A673 (cell line): ENCODE results near the gene RALGPS1. TPM values are rescaled to one million over a fixed set of nuclear protein-coding genes. Genes with fewer than 3 reads are reported as not detected.

Source experiments
- BruUV-seq: library from RNA; stranded (reverse); fragments of 400-500 nt; replicated peaks from 2 replicates; lab custom pipeline; 2021; lab: Mats Ljungman, UMichigan
- CTCF ChIA-PET: fragments of 300-600 bp; sonication (Branson Sonifier 250); formaldehyde crosslinking; loops from one replicate; lab custom pipeline; 2022; ENCODE audit warnings: antibody characterized with exemption; lab: Charles Lee
- POLR2A ChIA-PET: fragments of 300-600 bp; sonication (Branson Sonifier 250); formaldehyde crosslinking; loops from one replicate; lab custom pipeline; 2022; ENCODE audit warnings: antibody characterized with exemption; ENCODE audit not compliant: low non-redundant PET; lab: Charles Lee
- DNase-seq: peaks from one replicate; pipeline ENCODE4 v3.0.0-alpha.2; 2015; ENCODE audit warnings: low spot score
- H3K27ac ChIP-seq: fragments of 200-600 bp; sonication (generic); 2 replicates; pipeline ENCODE4 v1.5.1; 2016; ENCODE audit warnings: mixed run types, low read depth, mild to moderate bottlenecking, mixed read lengths, antibody characterized with exemption, low read length; ENCODE audit not compliant: poor library complexity, severe bottlenecking
- H3K27me3 ChIP-seq: fragments of 200-600 bp; sonication (generic); replicated peaks from 2 replicates; pipeline ENCODE4 v1.6.1; 2017; ENCODE audit warnings: mixed run types, low read depth, mild to moderate bottlenecking, mixed read lengths, antibody characterized with exemption, low read length; ENCODE audit not compliant: insufficient read depth, poor library complexity
- H3K36me3 ChIP-seq: fragments of 200-600 bp; sonication (generic); 2 replicates; pipeline ENCODE4 v1.6.1; 2016; ENCODE audit warnings: mixed run types, mild to moderate bottlenecking, mixed read lengths, antibody characterized with exemption, low read length; ENCODE audit not compliant: insufficient read depth, poor library complexity, severe bottlenecking
- H3K4me1 ChIP-seq: fragments of 200-600 bp; sonication (generic); 2 replicates; pipeline ENCODE4 v1.6.1; 2017; ENCODE audit warnings: mixed run types, mild to moderate bottlenecking, mixed read lengths, antibody characterized with exemption, low read length; ENCODE audit not compliant: insufficient read depth, poor library complexity, severe bottlenecking
- H3K4me3 ChIP-seq: fragments of 200-600 bp; sonication (generic); 2 replicates; pipeline ENCODE4 v1.5.1; 2016; ENCODE audit warnings: low read depth, mixed run types, mild to moderate bottlenecking, mixed read lengths, low read length; ENCODE audit not compliant: poor library complexity, severe bottlenecking
- H3K9me3 ChIP-seq: fragments of 200-600 bp; sonication (generic); 2 replicates; pipeline ENCODE4 v1.6.1; 2016; ENCODE audit warnings: mixed run types, low read depth, mild to moderate bottlenecking, mixed read lengths, antibody characterized with exemption, low read length; ENCODE audit not compliant: poor library complexity, severe bottlenecking
- EZH2 ChIP-seq: fragments of 200-600 bp; sonication (generic); IDR thresholded peaks from 2 replicates; pipeline ENCODE4 v1.6.1; 2017; ENCODE audit warnings: borderline replicate concordance, low read depth, mild to moderate bottlenecking, mixed read lengths, antibody characterized with exemption, low read length; ENCODE audit not compliant: poor library complexity, severe bottlenecking
- intact Hi-C: fragments of 100-400 bp; cut with micrococcal nuclease; formaldehyde crosslinking; loops from one replicate; pipeline ENCODE4 v1.10.0; 2022; ENCODE audit not compliant: unreplicated experiment
- total RNA-seq: library from RNA; stranded (reverse); gene quantifications from 2 replicates; pipeline ENCODE4 v1.2.3, GENCODE V29; 2021
- TF ChIP-seq, protein P1 (sequence below): fragments of 300-800, 200-600 bp; sonication (generic); conservative IDR thresholded peaks from 2 replicates; pipeline ENCODE4 v1.5.1; 2017; ENCODE audit warnings: low read depth, mild to moderate bottlenecking, antibody characterized with exemption, low read length, moderate library complexity, mixed read lengths

The RALGPS1 gene
- total RNA-seq, 1 experiment from 2014 or later, result 3.9 TPM

- ChIA-PET CTCF (no interaction called here), POLR2A (no interaction called here)
- DNase-seq, result no peak
Measured at GRCh38 chr9:127205952-127206351, 291.4 kb downstream of the RALGPS1 start.

DNA sequence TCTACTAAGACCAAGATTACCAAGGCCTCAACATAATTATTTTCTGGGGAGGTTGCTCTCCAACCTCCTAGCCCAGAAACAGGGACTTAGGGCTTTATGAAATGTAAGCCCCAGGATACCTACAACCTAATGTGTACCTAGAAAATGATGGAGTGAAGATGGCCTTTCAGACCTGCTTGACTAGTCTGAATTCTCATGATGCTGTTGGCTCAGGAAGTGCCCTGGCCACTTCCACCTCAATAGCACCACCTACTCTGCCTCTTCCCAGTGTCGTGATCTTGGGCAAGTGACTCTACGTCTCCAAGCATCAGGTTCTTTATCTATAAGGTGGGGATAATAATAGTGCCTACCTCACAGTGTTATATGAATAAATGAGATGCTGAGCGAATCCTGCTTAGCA, 292.1 kb downstream of the RALGPS1 start:
- Histone ChIP-seq H3K36me3 (no peaks in the 10 kb centered on the region), H3K27ac (no peak overlapping the region), H3K9me3 (no peaks in the 10 kb centered on the region), H3K4me3 (no peak overlapping the region), H3K27me3 (no peaks in the 10 kb centered on the region), H3K4me1 (peaks cover 11% of the 10 kb centered on the region)
- no TSS peak for BruUV-seq
- ChIA-PET POLR2A (no interaction called here), CTCF (no interaction called here)
- no peak for DNase-seq
- no peak for TF ChIP-seq EZH2
- TF ChIP-seq, protein P1, sequence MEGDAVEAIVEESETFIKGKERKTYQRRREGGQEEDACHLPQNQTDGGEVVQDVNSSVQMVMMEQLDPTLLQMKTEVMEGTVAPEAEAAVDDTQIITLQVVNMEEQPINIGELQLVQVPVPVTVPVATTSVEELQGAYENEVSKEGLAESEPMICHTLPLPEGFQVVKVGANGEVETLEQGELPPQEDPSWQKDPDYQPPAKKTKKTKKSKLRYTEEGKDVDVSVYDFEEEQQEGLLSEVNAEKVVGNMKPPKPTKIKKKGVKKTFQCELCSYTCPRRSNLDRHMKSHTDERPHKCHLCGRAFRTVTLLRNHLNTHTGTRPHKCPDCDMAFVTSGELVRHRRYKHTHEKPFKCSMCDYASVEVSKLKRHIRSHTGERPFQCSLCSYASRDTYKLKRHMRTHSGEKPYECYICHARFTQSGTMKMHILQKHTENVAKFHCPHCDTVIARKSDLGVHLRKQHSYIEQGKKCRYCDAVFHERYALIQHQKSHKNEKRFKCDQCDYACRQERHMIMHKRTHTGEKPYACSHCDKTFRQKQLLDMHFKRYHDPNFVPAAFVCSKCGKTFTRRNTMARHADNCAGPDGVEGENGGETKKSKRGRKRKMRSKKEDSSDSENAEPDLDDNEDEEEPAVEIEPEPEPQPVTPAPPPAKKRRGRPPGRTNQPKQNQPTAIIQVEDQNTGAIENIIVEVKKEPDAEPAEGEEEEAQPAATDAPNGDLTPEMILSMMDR, result no peak
- intact Hi-C loops, result no loop called here

More at GRCh38 chr9:127205952-127206351, 291.4 kb downstream of the RALGPS1 start:
- no peaks in the 10 kb centered on the region for H3K27me3 ChIP-seq
- no peak for TF ChIP-seq EZH2
- TF ChIP-seq, protein P1, result no peak
- BruUV-seq, result no TSS peak
- no peaks in the 10 kb centered on the region for H3K9me3 ChIP-seq
- no peak overlapping the region for H3K4me3 ChIP-seq
- no peaks in the 10 kb centered on the region for H3K36me3 ChIP-seq
- H3K4me1 ChIP-seq, result peaks cover 11% of the 10 kb centered on the region
- intact Hi-C loops, result no loop called here
- no peak overlapping the region for H3K27ac ChIP-seq

DNA sequence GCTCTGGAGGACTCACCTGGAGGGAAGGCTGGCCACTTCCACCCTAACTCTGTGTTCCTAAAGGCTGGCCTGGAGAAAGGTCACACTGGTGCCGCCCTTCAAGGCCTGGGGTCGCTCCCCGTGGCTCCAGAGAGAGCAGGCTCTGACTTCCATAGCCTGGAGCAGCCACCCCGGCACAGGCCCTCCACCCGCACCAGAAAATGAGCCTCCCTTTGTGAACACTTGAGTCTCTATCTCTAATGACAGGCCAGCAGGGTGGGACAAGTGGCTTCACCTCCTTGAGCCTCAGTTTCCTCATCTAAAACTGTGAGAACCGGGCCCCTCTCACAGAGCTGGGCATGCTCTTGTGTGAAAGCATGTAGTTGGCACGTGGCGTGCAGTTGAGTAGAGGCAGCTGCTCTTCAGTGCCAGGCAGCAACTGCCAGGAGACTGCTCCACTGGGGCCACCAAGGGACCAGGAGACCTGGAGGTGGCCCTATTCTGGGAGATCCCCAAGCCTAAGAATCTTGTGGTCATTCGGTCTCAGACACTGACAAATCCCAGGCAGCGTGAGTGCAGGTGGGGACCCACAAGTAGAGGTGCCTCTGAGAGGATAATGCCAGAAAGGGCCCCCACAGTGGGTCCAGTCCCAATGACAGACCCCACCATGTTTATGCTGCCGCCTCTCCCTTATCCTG, 293.3 kb downstream of the RALGPS1 start:
- Histone ChIP-seq H3K4me1 (peaks cover 11% of the 10 kb centered on the region), H3K27me3 (no peaks in the 10 kb centered on the region), H3K4me3 (no peak overlapping the region), H3K27ac (no peak overlapping the region), H3K36me3 (no peaks in the 10 kb centered on the region), H3K9me3 (no peaks in the 10 kb centered on the region)
- no peak for TF ChIP-seq EZH2
- TF ChIP-seq, protein P1, result no peak
- intact Hi-C loops, result no loop called here
- ChIA-PET POLR2A (no interaction called here), CTCF (no interaction called here)
- DNase-seq, result no peak
- BruUV-seq, result no TSS peak
